Measurements from ENCODE around the gene LIMK1.

Gene LIMK1

GRCh38 chr7:74105992-74106391, 22.4 kb downstream of the LIMK1 start:
- Histone ChIP-seq H3K27me3 (ENCODE audit: insufficient read depth, low read length, poor library complexity, severe bottlenecking) (no peaks in the 10 kb centered on the region), H3K36me3 (ENCODE audit: insufficient read depth, low read length) (peaks cover 32% of the 10 kb centered on the region; the same call in 1 of the 2 replicates), H2AFZ (ENCODE audit: low read length) (no peak overlapping the region), H3F3A (ENCODE audit: low read depth) (no peaks in the 10 kb centered on the region), H3K4me3 (ENCODE audit: low read length, poor library complexity, severe bottlenecking) (no peak overlapping the region), H3K9ac (ENCODE audit: low read depth, low read length, poor library complexity, severe bottlenecking) (no peak overlapping the region), H3K9me3 (ENCODE audit: insufficient read depth, low read depth, low read length) (no peaks in the 10 kb centered on the region), H3K4me1 (ENCODE audit: insufficient read depth, low read length, poor library complexity, severe bottlenecking) (no peaks in the 10 kb centered on the region), H3K79me2 (ENCODE audit: insufficient read depth, low read length) (no peaks in the 10 kb centered on the region), H3K9me2 (replicated peaks; ENCODE audit: low read depth, low read length) (no peaks in the 10 kb centered on the region), H4K20me1 (ENCODE audit: insufficient read depth, low read length, poor library complexity, severe bottlenecking) (no peaks in the 10 kb centered on the region), H3K4me2 (ENCODE audit: low read depth, low read length, poor library complexity, severe bottlenecking) (no peak overlapping the region)
- TF ChIP-seq EZH2phosphoT487 (IDR thresholded peaks at IDR 0.05; ENCODE audit: borderline replicate concordance) = no peak
- no peak for TF ChIP-seq CTCF (conservative IDR thresholded peaks at IDR 0.05; ENCODE audit: low read length)

- Histone ChIP-seq H2AFZ (ENCODE audit: low read length) (no peak overlapping the region), H4K20me1 (ENCODE audit: insufficient read depth, low read length, poor library complexity, severe bottlenecking) (no peaks in the 10 kb centered on the region), H3K27me3 (ENCODE audit: insufficient read depth, low read length, poor library complexity, severe bottlenecking) (no peaks in the 10 kb centered on the region), H3K4me3 (ENCODE audit: low read length, poor library complexity, severe bottlenecking) (no peak overlapping the region), H3K4me1 (ENCODE audit: insufficient read depth, low read length, poor library complexity, severe bottlenecking) (no peaks in the 10 kb centered on the region), H3K9me3 (ENCODE audit: insufficient read depth, low read depth, low read length) (no peaks in the 10 kb centered on the region), H3F3A (ENCODE audit: low read depth) (no peaks in the 10 kb centered on the region), H3K4me2 (ENCODE audit: low read depth, low read length, poor library complexity, severe bottlenecking) (no peak overlapping the region), H3K79me2 (ENCODE audit: insufficient read depth, low read length) (no peaks in the 10 kb centered on the region), H3K36me3 (ENCODE audit: insufficient read depth, low read length) (peaks cover 38% of the 10 kb centered on the region; the same call in 1 of the 2 replicates), H3K9ac (ENCODE audit: low read depth, low read length, poor library complexity, severe bottlenecking) (no peak overlapping the region), H3K9me2 (replicated peaks; ENCODE audit: low read depth, low read length) (no peaks in the 10 kb centered on the region)
- TF ChIP-seq EZH2phosphoT487 (IDR thresholded peaks at IDR 0.05; ENCODE audit: borderline replicate concordance) (no peak), CTCF (conservative IDR thresholded peaks at IDR 0.05; ENCODE audit: low read length) (no peak)
Observed at GRCh38 chr7:74106846-74107245, 23.2 kb downstream of the LIMK1 start.

- Histone ChIP-seq H3K36me3 (ENCODE audit: insufficient read depth, low read length) (peaks cover 10% of the 10 kb centered on the region; the same call in 1 of the 2 replicates), H3F3A (ENCODE audit: low read depth) (no peaks in the 10 kb centered on the region), H3K9me3 (ENCODE audit: insufficient read depth, low read depth, low read length) (no peaks in the 10 kb centered on the region), H3K27me3 (ENCODE audit: insufficient read depth, low read length, poor library complexity, severe bottlenecking) (no peaks in the 10 kb centered on the region), H3K4me2 (ENCODE audit: low read depth, low read length, poor library complexity, severe bottlenecking) (no peak overlapping the region), H3K4me1 (ENCODE audit: insufficient read depth, low read length, poor library complexity, severe bottlenecking) (no peaks in the 10 kb centered on the region), H3K4me3 (ENCODE audit: low read length, poor library complexity, severe bottlenecking) (no peak overlapping the region), H3K9ac (ENCODE audit: low read depth, low read length, poor library complexity, severe bottlenecking) (no peak overlapping the region), H4K20me1 (ENCODE audit: insufficient read depth, low read length, poor library complexity, severe bottlenecking) (no peaks in the 10 kb centered on the region), H2AFZ (ENCODE audit: low read length) (no peak overlapping the region), H3K79me2 (ENCODE audit: insufficient read depth, low read length) (no peaks in the 10 kb centered on the region), H3K9me2 (replicated peaks; ENCODE audit: low read depth, low read length) (no peaks in the 10 kb centered on the region)
- TF ChIP-seq EZH2phosphoT487 (IDR thresholded peaks at IDR 0.05; ENCODE audit: borderline replicate concordance) (no peak), CTCF (conservative IDR thresholded peaks at IDR 0.05; ENCODE audit: low read length) (peak; percentile 33)
Observed at GRCh38 chr7:74115326-74115725, 31.7 kb downstream of the LIMK1 start.
